Endometrium (tissue), 2 donors: ENCODE data around the gene ESRRA.

Source experiments
- FAIRE-seq: peaks from 2 replicates; lab custom pipeline; 2012; peaks lifted over from hg19 to GRCh38; lab: Jason Lieb, UNC
- donor health status: control.
- donor health status: control.

ESRRA gene

GRCh38 chr11:64352099-64352994 is 47.0 kb downstream of the ESRRA start:
- FAIRE-seq, result no peak

GRCh38 chr11:64352995-64353714 is 47.8 kb downstream of the ESRRA start:
- FAIRE-seq, result no peak

- no peak for FAIRE-seq
Observed at GRCh38 chr11:64353715-64354506, 48.6 kb downstream of the ESRRA start.

GRCh38 chr11:64355078-64355940 is 50.0 kb downstream of the ESRRA start:
- no peak for FAIRE-seq

- no peak for FAIRE-seq
Observed at GRCh38 chr11:64356498-64357411, 51.4 kb downstream of the ESRRA start.

GRCh38 chr11:64357446-64357845 is 52.1 kb downstream of the ESRRA start:
- FAIRE-seq, result no peak

GRCh38 chr11:64357904-64358535 is 52.7 kb downstream of the ESRRA start:
- FAIRE-seq, result no peak

- FAIRE-seq, result no peak
Observed at GRCh38 chr11:64358536-64358906, 53.2 kb downstream of the ESRRA start.

GRCh38 chr11:64358907-64359711 is 53.8 kb downstream of the ESRRA start, which contains the start of gene RPS6KA4:
TSS of gene RPS6KA4 (plus strand) at chr11:64359162. CDS start at chr11:64359236, 74 bp downstream.
- FAIRE-seq, result no peak

- no peak for FAIRE-seq
Observed at GRCh38 chr11:64359712-64360445, 54.6 kb downstream of the ESRRA start.

- FAIRE-seq, result no peak
Observed at GRCh38 chr11:64360448-64360921, 55.2 kb downstream of the ESRRA start.

- FAIRE-seq, result no peak
Observed at GRCh38 chr11:64361659-64362058, 56.3 kb downstream of the ESRRA start.

- no peak for FAIRE-seq
Observed at GRCh38 chr11:64362339-64362738, 57.0 kb downstream of the ESRRA start.

- no peak for FAIRE-seq
Observed at GRCh38 chr11:64364435-64364834, 59.1 kb downstream of the ESRRA start.

GRCh38 chr11:64364911-64365310 is 59.6 kb downstream of the ESRRA start:
- FAIRE-seq, result no peak
